Right lobe of liver (tissue), 6 donors: ENCODE results near the gene TEKT4. TPM values are rescaled to one million over a fixed set of nuclear protein-coding genes. Genes with fewer than 3 reads are reported as not detected.

Experiments used
- ATAC-seq, 4 donors: fragments of 200-7000 bp; cut with Tn5 transposase; one replicate each; pipeline ENCODE4 v1.9.1; 2020; ENCODE audit warnings: mild to moderate bottlenecking in 4 of 4, moderate library complexity in 4 of 4
- DNase-seq, 3 donors: peaks; one replicate each; pipeline ENCODE4 v3.0.0-alpha.2; 2020
- H3K27ac ChIP-seq, 3 donors: fragments of 200-600 bp; one replicate each; pipeline ENCODE4 v1.8.0; 2022
- H3K27me3 ChIP-seq, 2 donors: fragments of 200-600 bp; one replicate each; pipeline ENCODE4 v1.8.0; 2022
- H3K36me3 ChIP-seq, 4 donors: fragments of 200-600 bp; sonication (generic) in 1 of 4; one replicate each; pipeline versions ENCODE4 v1.5.1 to v1.8.0; 2017 to 2022; ENCODE audit warnings: control low read depth in 1 of 4
- H3K4me1 ChIP-seq, 4 donors: fragments of 200-600 bp; sonication (generic) in 1 of 4; one replicate each; pipeline versions ENCODE4 v1.5.1 to v1.8.0; 2017 to 2022; ENCODE audit warnings: control low read depth in 1 of 4
- H3K4me3 ChIP-seq, 3 donors: fragments of 200-600 bp; one replicate each; pipeline ENCODE4 v1.8.0; 2022
- H3K9me3 ChIP-seq, 4 donors: fragments of 200-600 bp; sonication (generic) in 1 of 4; one replicate each; pipeline versions ENCODE4 v1.5.1 to v1.8.0; 2017 to 2022; ENCODE audit warnings: control low read depth in 1 of 4
- CTCF ChIP-seq, 4 donors: fragments of 200-600 bp in 3 of 4; fragments of 450-650 bp in 1 of 4; IDR thresholded peaks; one replicate each; pipeline versions ENCODE4 v1.5.1 to v1.8.0; 2016 to 2022; ENCODE audit warnings: antibody characterized with exemption in 4 of 4, mild to moderate bottlenecking in 2 of 4
- POLR2A ChIP-seq: fragments of 450-650 bp; IDR thresholded peaks from one replicate; pipeline ENCODE4 v1.6.1; 2017; ENCODE audit warnings: antibody characterized with exemption, mild to moderate bottlenecking
- WGBS: methylation state at CpG from one replicate; pipeline ENCODE4 v1.1.6; 2018; ENCODE audit warnings: low coverage, low lambda C conversion rate; ENCODE audit not compliant: insufficient coverage; ENCODE audit errors: missing lambda C conversion rate; 5-methylcytosine and 5-hydroxymethylcytosine counted together
- intact Hi-C, 2 donors: fragments of 100-400 bp; cut with DNase I; formaldehyde crosslinking; loops; one replicate each; pipeline versions ENCODE4 v1.11.2 to v1.14.1; 2022
- total RNA-seq, 6 experiments: library from RNA; depleted of rRNA in 2 of 6; stranded (reverse); fragments of >200 nt in 2 of 6; fragmentation: NEBNext Ultra II Directional in 3 of 6; extraction: Animal tissue kit (Norgen Biotek cat#: 25700) in 3 of 6; gene quantifications; one replicate each; pipeline versions ENCODE4 v1.1.0 to v1.2.4, GENCODE V29; 2016 to 2023
- donor health status: DM: no; HTN: yes; CAD: no.
- donor health status: DM: no; HTN: no; CAD: no.
- donor health status: DM: no; HTN: no; CAD: no.
- donor health status: DM: no; HTN: yes; CAD: no.
- donor health status: DM: no; HTN: yes; CAD: no.

TEKT4 gene
- total RNA-seq, 6 experiments from 2014 or later, result 0.40 TPM; not detected in 5

GRCh38 chr2:94870440-94871225 is 597 bp upstream of the TEKT4 start:
- peak in 3 of 4 donors; percentile 23 to 27 (median 23) for TF ChIP-seq CTCF (IDR thresholded peaks at IDR 0.05)
- no peak for TF ChIP-seq POLR2A
- Histone ChIP-seq H3K9me3 (no peaks in the 10 kb centered on the region), H3K4me3 (no peak overlapping the region), H3K36me3 (no peaks in the 10 kb centered on the region), H3K4me1 (no peaks in the 10 kb centered on the region), H3K27me3 (no peaks in the 10 kb centered on the region), H3K27ac (no peak overlapping the region)
- ATAC-seq, result no peak
- WGBS, result 26% methylated on average over 4 of the region's 25 CpGs
- intact Hi-C loops, result no loop called here
- DNase-seq, result peak in 2 of 3 donors; percentile 42 to 50

GRCh38 chr2:94872088-94872618 is 923 bp downstream of the TEKT4 start:
- Histone ChIP-seq H3K4me1 (no peaks in the 10 kb centered on the region), H3K9me3 (no peaks in the 10 kb centered on the region), H3K27me3 (no peaks in the 10 kb centered on the region), H3K36me3 (no peaks in the 10 kb centered on the region), H3K27ac (no peak overlapping the region), H3K4me3 (no peak overlapping the region)
- TF ChIP-seq CTCF (IDR thresholded peaks at IDR 0.05), result no peak
- TF ChIP-seq POLR2A, result no peak
- no peak for DNase-seq
- no peak for ATAC-seq
- intact Hi-C loops, result no loop called here
- WGBS, result 60% methylated on average over 2 of the region's 10 CpGs

DNA sequence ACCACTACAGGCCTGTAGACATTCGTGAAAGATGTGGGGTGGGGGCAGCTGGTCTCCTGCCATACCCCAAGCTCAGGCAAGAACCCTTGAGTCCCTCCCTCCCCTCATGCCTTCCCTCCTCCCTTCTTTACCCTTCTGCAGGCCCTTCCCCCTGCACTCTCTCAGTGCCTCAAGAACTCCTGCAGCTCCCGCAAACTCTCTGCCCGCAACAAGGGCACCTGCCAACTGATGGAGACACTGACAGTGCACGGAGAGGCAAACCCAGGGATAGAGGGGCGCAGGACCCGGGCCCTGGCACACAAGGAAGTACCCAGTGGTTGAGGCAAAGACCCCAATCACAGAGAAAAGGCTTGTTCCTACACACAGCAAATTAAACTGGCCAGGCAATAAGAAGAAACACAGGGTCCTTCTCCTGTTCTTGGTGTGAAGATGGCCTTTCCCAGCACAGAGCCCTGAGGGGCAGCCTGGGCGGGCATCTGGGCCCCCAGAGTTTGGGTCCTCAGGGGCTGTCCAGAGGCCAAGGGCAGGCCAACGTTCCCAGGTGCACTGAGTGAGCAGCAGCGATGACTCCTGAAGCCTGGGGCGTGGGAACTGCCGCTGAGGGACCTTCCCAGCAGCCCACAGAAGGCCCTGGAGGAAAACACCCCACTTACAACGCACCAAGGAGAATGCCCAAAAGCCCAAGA is 1.6 kb downstream of the TEKT4 start:
- H3K4me3 ChIP-seq, result no peak overlapping the region
- H3K27me3 ChIP-seq, result no peaks in the 10 kb centered on the region
- DNase-seq (no peak), ATAC-seq (no peak)
- no peak overlapping the region for H3K27ac ChIP-seq
- TF ChIP-seq CTCF (IDR thresholded peaks at IDR 0.05) (no peak), POLR2A (no peak)
- H3K4me1 ChIP-seq, result no peaks in the 10 kb centered on the region
- H3K9me3 ChIP-seq, result no peaks in the 10 kb centered on the region
- no peaks in the 10 kb centered on the region for H3K36me3 ChIP-seq
- WGBS, result 70% methylated on average over 5 of the region's 12 CpGs
- intact Hi-C loops, result no loop called here

DNA sequence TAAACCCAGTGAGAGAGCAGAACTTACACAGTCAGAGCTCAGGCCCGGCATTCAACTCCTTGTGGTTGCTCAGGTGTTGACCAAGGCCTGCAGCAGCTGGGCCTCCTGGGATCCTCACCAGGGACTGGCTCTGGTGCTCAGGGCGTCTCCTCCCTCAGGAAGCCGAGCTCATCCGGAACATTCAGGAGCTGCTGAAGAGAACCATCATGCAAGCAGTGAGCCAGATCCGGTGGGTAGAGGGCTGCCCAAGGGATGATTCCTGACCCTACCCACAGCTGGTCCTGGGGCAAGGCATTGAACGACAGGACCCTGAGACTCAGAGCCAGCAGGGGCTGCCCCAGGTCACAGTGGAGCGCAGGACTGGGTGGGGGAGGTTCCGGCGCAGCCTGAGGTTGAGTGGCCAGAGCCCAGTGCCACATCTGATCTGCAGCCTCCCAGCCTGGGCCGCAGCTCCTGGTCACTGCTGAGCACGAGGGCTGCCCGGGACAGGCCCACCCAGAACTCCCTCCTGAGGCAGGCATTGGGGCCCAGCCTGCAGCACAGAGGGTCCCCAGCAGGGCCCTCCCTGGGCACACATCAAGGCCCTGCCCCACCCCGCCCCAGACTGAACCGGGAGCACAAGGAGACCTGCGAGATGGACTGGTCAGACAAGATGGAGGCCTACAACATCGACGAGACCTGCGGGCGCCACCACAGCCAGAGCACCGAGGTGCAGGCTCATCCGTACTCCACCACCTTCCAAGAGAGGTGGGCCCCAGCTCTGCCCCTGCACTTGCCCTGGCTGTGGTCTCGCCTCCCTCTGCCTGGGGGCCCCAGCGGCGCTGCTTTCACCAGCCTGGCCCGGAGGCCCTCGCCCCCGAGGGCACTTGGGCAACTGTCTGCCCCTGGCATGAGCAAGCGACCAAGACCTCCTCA is 2.4 kb downstream of the TEKT4 start:
- no peak overlapping the region for H3K27ac ChIP-seq
- no peaks in the 10 kb centered on the region for H3K4me1 ChIP-seq
- no peaks in the 10 kb centered on the region for H3K27me3 ChIP-seq
- TF ChIP-seq POLR2A (no peak), CTCF (IDR thresholded peaks at IDR 0.05) (no peak)
- H3K4me3 ChIP-seq, result no peak overlapping the region
- H3K36me3 ChIP-seq, result no peaks in the 10 kb centered on the region
- 61% methylated on average over 8 of the region's 28 CpGs for WGBS
- no peaks in the 10 kb centered on the region for H3K9me3 ChIP-seq
- DNase-seq (no peak), ATAC-seq (no peak)
- intact Hi-C loops, result no loop called here
